Cardiac muscle cell (in vitro differentiated cells and primary cell): ENCODE measurements around the gene ITGA8. TPM values are rescaled to one million over a fixed set of nuclear protein-coding genes. Genes with fewer than 3 reads are reported as not detected.

Source experiments
- DNase-seq, 2 donors: peaks; one replicate each; pipeline versions ENCODE4 v3.0.0 to v3.0.0-alpha.2; 2010 to 2017; ENCODE audit warnings: low read depth in 1 of 2, low spot score in 1 of 2
- H3K27ac ChIP-seq: fragments of 200-600 bp; sonication (generic); 2 replicates; pipeline ENCODE4 v1.5.1; 2016
- H3K27me3 ChIP-seq: fragments of 200-600 bp; sonication (generic); 2 replicates; pipeline ENCODE4 v1.6.0; 2016; ENCODE audit warnings: control low read depth
- H3K36me3 ChIP-seq: fragments of 200-600 bp; sonication (generic); 2 replicates; pipeline ENCODE4 v1.5.1; 2016; ENCODE audit warnings: control low read depth
- H3K4me1 ChIP-seq: fragments of 200-600 bp; sonication (generic); 2 replicates; pipeline ENCODE4 v1.8.1; 2017; ENCODE audit warnings: low read depth, mild to moderate bottlenecking, mixed run types
- H3K4me3 ChIP-seq: fragments of 200-600 bp; sonication (generic); 2 replicates; pipeline ENCODE4 v1.5.1; 2016; ENCODE audit warnings: mild to moderate bottlenecking
- H3K9me3 ChIP-seq: fragments of 200-600 bp; sonication (generic); 2 replicates; pipeline ENCODE4 v1.5.1; 2017; ENCODE audit warnings: low read depth, mild to moderate bottlenecking, control low read depth
- CTCF ChIP-seq: IDR thresholded peaks from 2 replicates; pipeline ENCODE4 v1.5.1; 2012; ENCODE audit warnings: low read depth, mild to moderate bottlenecking, low read length
- polyA plus RNA-seq: library from polyadenylated mRNA; unstranded; fragments of >200 nt; fragmentation: Nextera tagmentation; extraction: Ambion mirVana; gene quantifications from 2 replicates; pipeline ENCODE4 v1.2.1, GENCODE V29; 2016
- total RNA-seq: library from RNA; depleted of rRNA; stranded (reverse); fragments of >200 nt; gene quantifications from 2 replicates; pipeline ENCODE4 v1.2.3, GENCODE V29; 2016

Gene ITGA8
- total and polyA plus RNA-seq, 2 experiments from 2014 or later: 0.88 to 1.6 TPM

DNA sequence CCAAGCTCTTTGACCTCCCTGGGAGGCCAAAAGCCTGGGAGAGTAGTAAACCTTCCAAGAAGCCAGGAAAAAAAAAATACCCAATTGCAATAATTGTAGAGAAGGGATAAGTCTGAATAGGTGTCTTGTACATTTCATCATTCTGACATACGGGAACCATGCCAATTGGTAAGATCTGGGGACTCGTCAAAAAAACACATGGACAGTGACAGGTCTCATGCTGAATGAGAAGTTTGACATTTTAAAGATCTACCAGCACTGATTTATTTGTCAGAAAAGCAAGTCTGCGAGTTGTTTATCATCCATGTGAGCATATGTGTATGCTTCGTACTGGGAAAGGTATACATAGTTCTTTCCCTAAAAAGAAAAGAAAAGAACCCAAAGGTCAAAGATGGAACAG is 4.1 kb upstream of the ITGA8 start:
- no peaks in the 10 kb centered on the region for H3K36me3 ChIP-seq

DNA sequence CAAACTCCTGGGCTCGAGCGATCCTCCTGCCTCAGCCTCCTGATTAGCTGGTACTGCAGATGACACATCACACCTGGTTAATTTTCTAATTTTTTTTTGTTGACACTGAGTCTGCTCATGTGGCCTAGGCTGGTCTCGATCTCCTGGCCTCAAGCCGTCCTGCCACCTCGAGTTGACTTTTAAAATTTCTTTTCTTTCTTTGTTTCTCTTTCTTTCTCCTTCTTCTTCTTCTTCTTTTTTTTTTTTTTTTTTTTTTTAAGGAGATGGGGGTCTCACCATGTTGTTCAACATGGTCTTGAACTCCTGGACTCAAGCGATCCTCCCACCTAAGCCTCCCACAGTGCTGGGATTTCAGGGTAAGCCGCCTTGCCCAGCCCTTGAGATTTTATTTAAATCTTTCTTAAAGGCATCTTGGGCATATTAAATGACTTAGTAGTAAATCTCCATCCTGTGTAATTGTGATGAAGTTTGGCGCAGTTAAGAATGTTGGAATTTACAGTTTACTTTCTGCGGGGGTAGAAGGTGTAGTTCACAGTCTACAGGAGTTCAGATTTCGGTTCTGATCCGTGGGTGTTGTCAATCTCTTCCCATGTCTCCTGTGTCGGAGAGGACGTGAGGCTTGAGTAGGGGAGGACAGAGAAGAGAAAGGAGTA is 1.0 kb upstream of the ITGA8 start:
- Histone ChIP-seq H3K27me3 (peaks cover 21% of the 10 kb centered on the region), H3K4me3 (no peak overlapping the region), H3K4me1 (no peaks in the 10 kb centered on the region), H3K9me3 (no peaks in the 10 kb centered on the region), H3K36me3 (no peaks in the 10 kb centered on the region), H3K27ac (no peak overlapping the region)
- no peak for TF ChIP-seq CTCF
- no peak for DNase-seq

More for the DNA sequence above, 4.1 kb upstream of the ITGA8 start:
- no peak for TF ChIP-seq CTCF
- no peak for DNase-seq
- Histone ChIP-seq H3K4me1 (no peaks in the 10 kb centered on the region), H3K27me3 (peaks cover 8% of the 10 kb centered on the region), H3K27ac (no peak overlapping the region), H3K9me3 (no peaks in the 10 kb centered on the region), H3K4me3 (no peak overlapping the region)

GRCh38 chr10:15719049-15719898 is 448 bp downstream of the ITGA8 start:
- peaks cover 21% of the 10 kb centered on the region for H3K27me3 ChIP-seq
- no peak overlapping the region for H3K27ac ChIP-seq
- H3K9me3 ChIP-seq: no peaks in the 10 kb centered on the region
- peak; percentile 24 to 54 for DNase-seq
- peak overlapping the region; percentile 67 for H3K4me3 ChIP-seq
- H3K36me3 ChIP-seq: no peaks in the 10 kb centered on the region
- no peak for TF ChIP-seq CTCF
- no peaks in the 10 kb centered on the region for H3K4me1 ChIP-seq

DNA sequence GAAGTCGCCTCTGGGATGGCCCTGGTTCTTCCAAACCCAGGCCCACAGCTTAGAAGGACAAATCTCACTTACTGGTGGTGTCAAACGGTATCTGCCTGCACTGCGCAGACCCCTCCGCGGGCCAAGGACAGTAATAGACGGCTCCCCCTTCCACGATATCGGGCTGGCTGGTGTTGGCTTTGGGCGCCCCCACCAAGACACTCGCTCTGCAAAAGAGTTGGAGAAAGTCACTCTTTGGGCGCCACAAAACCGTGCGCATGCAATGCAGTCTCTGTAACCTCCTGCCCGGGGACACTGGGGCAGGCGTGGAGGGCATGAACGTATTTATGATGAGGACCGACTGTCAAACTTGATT is 1.1 kb downstream of the ITGA8 start:
- no peaks in the 10 kb centered on the region for H3K9me3 ChIP-seq
- no peak for DNase-seq
- no peak for TF ChIP-seq CTCF
- H3K27me3 ChIP-seq: peaks cover 21% of the 10 kb centered on the region
- H3K4me1 ChIP-seq: no peaks in the 10 kb centered on the region
- H3K4me3 ChIP-seq: peak overlapping the region; percentile 67
- no peak overlapping the region for H3K27ac ChIP-seq
- H3K36me3 ChIP-seq: no peaks in the 10 kb centered on the region

- DNase-seq: peak; percentile 34 to 42
- Histone ChIP-seq H3K4me1 (no peaks in the 10 kb centered on the region), H3K4me3 (no peak overlapping the region), H3K36me3 (no peaks in the 10 kb centered on the region), H3K9me3 (no peaks in the 10 kb centered on the region), H3K27me3 (peaks cover 21% of the 10 kb centered on the region), H3K27ac (no peak overlapping the region)
- TF ChIP-seq CTCF: peak; percentile 66
These were observed 4.0 kb downstream of the ITGA8 start for GRCh38 chr10:15715619-15716227.
